C4-2B (cell line): Measurements from ENCODE around the gene PIK3C2G.

Source experiments
- ZFX ChIP-seq: fragments of 450-650 bp; IDR thresholded peaks from 2 replicates; pipeline ENCODE4 v1.6.1; 2017
- TF ChIP-seq, protein P1 (sequence below): fragments of 450-650 bp; conservative IDR thresholded peaks from 2 replicates; pipeline ENCODE4 v1.5.1; 2017; ENCODE audit warnings: mild to moderate bottlenecking

DNA sequence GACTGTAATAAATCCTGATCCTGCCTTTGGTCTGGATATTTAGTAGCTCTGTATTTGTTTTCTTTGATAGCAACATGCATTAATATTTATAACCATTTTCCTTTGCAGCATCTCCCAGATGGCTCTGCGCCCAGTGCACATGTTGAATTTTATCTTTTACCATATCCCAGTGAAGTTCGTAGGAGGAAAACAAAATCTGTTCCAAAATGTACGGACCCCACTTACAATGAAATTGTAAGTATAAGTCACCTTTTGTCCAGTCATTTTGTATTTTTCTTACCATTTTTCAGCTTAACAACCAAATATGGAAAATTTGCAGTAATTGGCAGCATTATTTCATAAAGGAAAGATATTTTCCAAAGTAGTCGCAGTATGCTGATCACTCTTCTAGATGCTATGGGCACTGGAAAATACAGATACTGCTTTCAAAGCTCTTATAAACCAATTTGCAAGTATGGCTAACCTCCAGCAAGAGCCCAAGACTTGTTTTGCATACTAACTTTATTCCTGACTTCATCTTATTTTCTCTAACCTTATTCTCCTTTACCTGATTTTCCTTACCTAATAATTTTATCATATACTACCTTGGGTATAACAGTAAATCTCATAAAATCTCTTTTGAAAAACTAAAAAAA lies 379.1 kb downstream of the PIK3C2G start:
- TF ChIP-seq, protein P1, sequence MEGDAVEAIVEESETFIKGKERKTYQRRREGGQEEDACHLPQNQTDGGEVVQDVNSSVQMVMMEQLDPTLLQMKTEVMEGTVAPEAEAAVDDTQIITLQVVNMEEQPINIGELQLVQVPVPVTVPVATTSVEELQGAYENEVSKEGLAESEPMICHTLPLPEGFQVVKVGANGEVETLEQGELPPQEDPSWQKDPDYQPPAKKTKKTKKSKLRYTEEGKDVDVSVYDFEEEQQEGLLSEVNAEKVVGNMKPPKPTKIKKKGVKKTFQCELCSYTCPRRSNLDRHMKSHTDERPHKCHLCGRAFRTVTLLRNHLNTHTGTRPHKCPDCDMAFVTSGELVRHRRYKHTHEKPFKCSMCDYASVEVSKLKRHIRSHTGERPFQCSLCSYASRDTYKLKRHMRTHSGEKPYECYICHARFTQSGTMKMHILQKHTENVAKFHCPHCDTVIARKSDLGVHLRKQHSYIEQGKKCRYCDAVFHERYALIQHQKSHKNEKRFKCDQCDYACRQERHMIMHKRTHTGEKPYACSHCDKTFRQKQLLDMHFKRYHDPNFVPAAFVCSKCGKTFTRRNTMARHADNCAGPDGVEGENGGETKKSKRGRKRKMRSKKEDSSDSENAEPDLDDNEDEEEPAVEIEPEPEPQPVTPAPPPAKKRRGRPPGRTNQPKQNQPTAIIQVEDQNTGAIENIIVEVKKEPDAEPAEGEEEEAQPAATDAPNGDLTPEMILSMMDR: no peak
- TF ChIP-seq ZFX: no peak
